GM18867 (cell line): Measurements from ENCODE around the gene ACTR3.
"Not testable (repeated sequence)": the region's sequence is repeated elsewhere in the genome, so short reads cannot be mapped to it uniquely, and the experiment has no call there.

Experiments used
- ATAC-seq: cut with Tn5 transposase; IDR thresholded peaks from one replicate; pipeline ENCODE4 v1.9.1; 2021; ENCODE audit warnings: mild to moderate bottlenecking, moderate library complexity; ENCODE audit not compliant: unreplicated experiment

ACTR3 gene

DNA sequence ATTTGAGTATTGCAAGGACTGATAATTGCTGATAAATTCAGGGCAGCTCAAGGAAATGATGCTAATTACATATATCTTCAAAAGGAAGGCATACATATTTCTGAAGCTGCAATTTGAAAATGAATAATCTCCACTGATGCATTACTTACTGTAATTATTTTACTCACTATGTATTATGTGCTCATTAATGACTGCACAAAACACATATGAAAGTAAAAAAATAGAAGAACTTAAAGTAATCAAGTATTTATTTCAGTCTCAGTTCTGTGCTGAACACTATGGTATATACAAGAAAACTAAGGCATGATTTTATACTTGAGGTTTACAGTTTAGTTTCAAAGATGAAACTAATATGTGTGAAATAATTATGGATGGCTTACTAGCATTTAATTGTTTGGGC is 9.3 kb downstream of the ACTR3 start:
- ATAC-seq = no peak

DNA sequence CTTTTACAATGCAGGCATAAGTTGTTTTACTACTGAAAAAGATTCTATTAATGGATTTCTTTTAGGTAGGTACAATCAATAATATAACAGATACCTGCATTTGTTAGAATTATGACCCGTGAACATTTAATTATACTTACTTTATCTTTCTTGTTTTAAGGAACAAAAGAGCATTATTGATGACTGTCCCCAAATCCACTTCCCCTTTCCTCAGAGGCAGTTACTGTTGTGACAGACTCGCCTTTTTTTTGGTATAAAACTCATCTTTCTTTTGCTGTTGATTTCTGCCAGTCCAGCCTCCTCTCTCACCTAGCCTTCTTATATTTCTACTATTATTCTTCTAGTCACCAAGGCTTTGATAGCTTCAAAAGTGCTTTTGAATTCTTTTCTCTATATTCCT is 12.1 kb downstream of the ACTR3 start:
- ATAC-seq = no peak

DNA sequence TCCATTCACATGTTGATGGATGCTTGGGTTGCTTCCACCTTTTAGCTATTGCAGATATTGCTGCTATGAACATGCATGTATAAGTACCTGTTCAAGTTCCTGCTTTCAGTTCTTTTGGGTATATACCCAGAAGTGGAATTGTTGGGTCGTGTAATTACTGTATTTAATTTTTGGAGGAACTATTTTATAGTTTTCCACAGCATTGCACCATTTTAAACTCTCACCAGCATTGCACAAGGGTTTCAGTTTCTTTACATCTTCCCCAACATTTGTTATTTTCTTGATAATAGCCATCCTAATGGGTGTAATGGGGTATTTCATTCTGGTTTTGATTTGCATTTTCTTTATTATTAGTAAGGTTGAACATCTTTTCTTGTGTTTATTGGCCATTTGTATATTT is 16.0 kb downstream of the ACTR3 start:
- no peak for ATAC-seq

DNA sequence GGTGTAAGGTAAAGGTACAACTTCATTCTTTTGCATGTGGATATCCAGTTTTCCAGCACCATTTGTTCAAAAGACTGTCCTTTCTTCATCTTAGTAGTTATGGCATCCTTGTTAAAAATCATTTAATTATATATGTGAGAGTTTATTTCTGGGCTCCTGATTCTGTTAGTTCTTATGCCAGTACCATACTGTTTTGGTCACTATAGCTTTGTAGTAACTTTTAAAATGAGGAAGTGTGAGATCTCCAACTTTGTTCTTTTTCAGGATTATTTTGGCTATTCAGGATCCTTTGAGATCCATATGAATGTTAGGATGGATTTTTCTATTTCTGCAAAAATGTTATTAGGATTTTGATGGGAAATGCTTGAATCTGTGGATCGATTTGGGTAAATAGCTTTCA is 16.8 kb downstream of the ACTR3 start:
- ATAC-seq = no peak

DNA sequence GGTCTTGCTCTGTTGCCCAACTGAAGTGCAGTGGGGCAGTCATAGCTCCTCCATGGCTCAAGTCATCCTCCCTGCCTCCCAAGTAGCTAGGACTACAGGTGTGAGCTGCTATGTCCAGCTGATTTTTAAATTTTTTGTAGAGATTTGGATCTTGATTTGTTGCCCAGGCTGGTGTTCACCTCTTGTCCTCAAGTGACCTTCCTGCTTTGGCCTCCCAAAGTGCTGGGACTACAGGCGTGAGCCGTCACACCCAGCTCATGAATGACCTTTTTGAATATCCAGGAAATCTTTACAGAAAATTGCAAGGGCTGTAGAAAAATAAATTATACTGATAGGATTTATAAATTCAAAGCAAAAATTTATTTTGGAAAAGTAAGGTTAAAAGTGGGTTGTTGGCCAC is 17.4 kb downstream of the ACTR3 start:
- no peak for ATAC-seq

DNA sequence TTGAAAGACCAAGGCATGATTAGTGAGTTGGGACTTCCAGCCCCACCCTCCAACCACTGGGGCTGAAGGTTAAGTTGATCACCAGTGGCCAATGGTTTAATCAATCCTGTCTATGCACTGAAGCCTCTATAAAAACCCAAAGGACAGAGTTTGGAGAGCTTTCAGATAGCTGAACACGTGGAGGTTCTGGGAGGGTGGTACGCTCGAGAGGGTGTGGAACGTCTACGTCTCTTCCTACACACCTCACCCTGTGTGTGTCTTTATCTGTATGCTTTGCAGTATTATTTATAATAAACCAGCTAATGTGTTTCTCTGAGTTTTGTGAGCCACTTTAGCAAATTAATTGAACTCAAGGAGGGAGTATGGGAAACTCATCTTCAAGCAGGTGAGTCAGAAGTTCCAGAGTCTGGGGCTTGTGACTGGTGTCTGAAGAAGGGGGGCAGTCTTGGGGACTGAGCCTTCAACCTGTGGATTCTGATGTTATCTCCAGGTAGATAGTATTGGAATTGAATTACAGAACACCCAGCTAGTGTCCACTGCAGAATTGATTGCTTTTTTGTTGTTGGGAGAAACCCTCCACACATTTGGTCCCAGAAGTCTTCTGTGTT is 20.3 kb downstream of the ACTR3 start:
- ATAC-seq = no peak

DNA sequence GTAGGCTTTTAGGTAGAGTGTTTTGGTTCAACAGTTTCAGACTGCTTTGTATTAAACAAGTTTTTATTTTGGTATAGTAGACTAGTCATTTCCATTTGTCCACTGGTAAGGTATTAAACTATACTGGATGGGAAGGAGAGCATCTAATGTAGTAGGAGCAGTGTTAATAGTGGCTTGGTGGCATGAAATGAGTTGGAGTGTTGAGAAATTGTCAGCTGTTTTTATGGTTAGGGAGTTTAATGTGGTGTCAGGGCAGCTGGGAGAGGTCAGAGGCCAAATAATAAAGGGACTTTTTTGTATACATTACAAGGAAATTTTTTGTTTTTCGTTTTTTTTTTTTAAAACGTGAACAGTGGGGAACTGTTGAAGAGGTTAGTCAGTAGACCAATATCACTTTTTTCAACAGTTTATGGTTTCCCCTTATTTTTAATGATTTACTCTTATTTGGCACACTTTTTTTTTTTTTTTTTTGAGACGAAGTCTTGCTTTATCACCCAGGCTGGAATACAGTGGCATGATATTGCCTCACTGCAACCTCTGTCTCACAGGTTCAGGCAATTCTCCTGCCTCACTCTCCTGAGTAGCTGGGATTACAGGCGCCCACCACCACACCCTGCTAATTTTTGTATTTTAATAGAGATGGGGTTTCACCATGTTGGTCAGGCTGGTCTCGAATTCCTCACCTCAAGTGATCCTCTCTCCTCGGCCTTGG is 21.2 kb downstream of the ACTR3 start:
- no peak for ATAC-seq

DNA sequence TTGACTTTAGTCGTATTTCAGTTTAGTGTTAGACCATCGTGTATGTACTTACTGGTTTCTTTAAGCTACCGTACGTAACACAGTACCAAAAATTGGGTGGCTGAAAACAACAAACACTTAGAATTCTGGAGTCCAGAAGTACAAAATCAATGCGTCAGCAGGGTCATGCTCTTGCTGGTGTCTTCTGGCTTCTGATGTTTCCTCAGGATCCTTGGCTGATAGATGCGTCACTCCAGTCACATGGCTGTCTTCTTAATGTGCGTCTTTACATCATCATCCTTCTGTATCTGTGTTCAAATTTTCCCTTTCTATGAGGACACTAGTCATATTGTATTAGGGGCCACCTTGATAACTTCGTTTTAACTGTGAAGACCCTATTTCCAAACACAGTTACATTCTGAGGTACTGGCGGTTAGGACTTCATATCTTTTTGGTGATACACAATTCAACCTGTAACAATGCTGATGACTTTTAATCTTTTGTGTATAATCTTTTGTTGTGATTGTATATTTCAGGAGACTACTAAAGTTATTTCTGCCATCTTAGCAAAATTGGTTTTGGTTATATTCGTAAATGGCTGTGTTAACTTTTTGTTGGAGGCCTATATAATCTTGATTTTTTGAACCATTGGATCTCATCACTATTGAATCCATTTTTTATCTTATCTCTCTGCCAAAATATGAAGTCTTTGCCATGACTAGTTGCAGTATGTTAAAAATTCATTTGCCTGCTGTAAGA is 25.4 kb downstream of the ACTR3 start:
- ATAC-seq = no peak

DNA sequence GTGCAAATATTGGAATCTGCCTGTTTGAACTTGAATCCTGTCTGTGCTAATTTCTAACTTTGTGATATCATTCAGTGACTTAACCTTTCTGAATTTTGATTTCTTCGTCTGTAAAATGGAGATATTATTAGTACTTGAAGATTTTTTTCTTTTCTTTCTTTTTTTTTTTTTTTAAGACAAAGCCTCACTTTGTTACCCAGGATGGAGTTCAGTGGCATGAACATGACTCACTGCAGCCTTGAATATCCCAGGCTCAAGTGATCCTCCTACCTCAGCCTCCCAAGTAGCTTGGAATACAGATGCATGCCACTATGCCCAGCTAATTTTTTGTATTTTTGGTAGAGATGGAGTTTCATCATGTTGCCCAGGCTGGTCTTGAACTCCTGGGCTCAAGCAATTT is 28.3 kb downstream of the ACTR3 start:
- ATAC-seq = no peak

DNA sequence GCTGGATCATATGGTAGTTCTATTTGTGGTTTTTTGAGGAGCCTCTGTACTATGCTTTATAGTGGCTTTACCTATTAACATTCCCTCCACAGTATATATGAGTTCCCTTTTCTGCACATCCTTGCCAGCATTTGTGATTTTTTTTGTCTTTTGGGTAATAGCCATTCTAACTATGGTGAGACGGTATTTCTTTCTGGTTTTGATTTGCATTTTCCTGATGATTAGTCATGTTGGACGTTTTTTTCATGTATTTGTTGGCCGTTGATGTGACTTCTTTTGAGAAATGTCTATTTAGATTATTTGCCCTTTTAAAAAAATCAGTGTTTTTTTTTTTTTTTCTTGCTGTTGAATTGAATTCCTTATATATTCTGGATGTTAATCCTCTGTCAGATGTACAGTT is 31.1 kb downstream of the ACTR3 start:
- ATAC-seq = no peak

DNA sequence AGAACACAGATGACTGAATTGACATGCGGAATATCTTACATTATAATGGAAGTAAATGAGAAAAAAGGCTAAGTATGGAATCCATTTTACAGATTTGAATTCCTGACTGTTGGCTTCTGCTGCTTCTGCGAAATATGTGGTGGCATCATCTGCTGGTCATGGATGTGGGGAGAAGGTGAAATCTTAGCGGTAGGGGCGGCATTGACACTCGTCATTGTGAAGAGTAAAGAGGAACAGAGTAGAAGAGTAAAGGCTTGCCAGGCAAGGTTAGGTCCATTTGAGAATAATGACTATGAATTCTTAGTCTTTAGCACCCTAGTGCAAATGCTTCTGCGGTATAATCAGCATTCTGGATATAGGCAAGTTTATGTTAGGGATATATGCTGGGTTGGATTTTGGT is 32.4 kb downstream of the ACTR3 start:
- ATAC-seq = no peak

DNA sequence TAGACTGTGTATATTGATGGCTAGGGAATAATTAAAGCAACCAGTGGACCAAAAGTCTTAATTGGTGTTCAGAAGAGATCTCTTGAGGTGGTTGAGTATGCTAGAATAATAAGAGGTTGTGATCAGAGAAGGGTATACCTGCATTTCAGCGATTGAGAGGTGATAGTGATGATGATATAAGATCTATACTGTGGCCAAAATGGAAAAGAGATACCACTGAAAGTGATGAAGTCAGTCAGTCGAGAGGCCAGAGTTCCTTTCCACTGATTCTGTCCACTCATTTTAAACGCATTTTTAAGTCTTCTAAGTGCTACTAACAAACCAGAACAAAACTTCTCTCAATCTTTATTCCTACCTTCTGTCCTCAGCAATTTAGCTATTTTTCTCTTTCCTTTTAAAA is 32.9 kb downstream of the ACTR3 start:
- no peak for ATAC-seq

DNA sequence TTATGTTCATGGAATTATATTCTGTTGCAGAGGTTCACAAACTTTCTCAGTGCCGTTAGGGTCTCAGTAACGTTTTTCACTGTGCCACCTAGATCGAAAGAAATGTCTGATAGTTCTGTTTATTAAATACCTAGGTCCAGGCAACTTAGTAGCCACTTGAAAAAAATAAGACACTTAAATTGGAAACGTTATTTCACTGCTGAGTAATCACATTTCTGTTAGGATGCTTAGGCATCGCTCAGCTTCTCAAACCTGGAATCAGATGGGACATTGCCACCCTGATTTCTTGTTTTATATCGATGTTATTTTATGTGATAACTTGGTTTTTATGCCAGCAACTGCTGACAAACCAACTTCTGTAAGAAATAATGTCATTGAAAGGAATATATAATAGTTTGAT is 36.0 kb downstream of the ACTR3 start:
- no peak for ATAC-seq

DNA sequence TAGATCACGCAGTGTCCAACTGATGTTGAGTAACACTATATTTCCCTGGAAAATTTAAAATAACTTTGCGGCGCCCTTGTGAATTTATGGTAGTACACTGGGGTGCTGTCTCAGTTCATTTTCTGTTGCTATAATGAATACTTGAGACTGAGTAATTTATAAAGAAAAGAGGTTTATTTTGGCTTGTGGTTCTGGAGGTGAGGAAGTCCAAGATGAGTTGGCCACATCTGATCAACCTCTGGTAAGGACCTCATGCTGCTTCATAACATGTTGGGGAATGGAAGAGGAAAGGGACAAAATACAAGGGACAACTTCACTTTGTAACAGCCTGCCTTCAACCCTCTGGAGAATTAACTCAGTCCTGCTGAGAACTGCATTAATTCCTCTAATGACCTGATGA is 36.4 kb downstream of the ACTR3 start:
- ATAC-seq = no peak

DNA sequence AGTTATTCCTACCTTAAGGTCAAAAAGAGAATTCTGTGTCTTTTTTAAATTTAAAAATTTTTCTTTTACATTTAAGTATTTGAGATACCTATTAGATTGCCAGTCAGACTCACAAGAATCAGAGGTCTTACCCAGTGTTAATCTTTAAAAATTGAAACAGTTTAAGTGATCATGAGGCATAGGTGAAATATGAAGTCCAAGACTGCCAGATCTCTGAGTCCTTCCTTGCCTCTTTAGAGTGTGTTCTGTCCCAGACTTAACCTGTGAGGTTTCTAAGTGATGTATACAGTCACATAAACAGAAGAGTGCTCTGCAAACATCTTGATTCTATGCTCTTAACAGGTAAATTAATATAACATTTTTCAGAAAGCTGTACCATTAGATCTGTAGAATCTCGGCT is 40.6 kb downstream of the ACTR3 start:
- no peak for ATAC-seq

DNA sequence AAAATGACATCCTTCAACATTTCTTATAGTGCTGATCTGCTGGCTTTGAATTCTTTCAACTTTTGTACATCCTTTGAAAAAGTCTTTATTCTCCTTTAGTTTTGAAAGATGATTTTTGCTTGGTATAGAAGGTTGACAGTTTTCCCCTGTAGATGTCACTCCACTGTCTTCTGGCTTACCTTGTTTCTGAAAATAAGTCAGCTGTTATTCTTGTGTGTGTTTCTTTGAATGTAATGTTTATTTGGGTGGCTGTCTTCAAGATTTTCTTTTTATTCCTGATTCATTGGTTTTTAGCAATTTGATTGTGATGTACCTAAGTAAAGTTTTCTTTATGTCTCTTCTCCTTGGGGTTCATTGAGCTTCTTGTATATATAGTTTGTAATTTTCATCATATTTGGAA is 47.6 kb downstream of the ACTR3 start:
- ATAC-seq = no peak

DNA sequence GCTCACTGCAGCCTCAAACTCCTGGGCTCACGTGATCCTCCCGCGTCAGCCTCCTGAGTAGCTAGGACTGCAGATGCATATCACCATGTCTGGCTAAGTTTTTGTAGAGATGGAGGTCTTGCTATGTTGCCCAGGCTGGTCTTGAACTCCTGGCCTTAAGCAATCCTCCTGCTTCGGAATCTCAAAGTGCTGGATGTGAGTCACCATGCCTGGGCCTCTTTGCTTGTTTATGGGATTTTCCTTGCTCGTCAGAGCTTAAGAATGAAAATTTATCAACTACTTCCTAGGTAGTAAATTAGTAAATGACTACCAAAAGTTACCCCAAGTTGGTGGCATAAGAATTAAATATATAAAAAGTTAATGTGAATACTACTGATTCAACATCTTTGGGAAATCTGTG is 51.0 kb downstream of the ACTR3 start:
- ATAC-seq = no peak

DNA sequence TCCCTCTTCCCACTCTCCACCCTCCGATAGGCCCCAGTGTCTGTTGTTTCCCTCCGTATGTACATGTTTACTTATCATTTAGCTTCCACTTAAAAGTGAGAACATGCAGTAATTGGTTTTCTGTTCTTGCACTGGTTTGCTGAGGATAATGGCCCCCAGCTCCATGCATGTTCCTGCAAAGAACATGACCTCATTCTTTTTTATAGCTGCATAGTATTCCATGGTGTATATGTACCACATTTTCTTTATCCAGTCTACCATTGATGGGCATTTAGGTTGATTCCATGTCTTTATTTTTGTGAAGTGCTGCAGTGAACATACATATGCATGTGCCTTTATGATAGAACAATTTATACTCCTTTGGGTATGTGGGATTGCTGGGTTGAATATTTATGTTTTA is 55.9 kb downstream of the ACTR3 start:
- ATAC-seq = not testable (repeated sequence)

DNA sequence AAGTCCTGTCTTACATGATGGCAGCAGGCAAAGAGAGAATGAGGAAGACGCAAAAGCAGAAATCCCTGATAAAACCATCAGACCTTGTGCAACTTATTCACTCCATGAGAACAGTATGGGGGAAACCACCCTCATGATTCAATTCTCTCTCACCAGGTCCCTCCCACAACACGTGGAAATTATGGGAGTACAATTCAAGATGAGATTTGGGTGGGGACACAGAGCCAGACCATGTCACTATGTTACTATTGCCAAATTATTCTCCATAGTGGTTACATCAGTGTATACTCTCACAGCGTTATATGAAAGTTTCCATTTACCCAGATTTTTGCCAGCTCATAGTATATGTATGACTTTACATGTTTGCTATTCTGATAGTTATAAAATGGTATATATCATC is 61.0 kb downstream of the ACTR3 start:
- ATAC-seq = not testable (repeated sequence)

DNA sequence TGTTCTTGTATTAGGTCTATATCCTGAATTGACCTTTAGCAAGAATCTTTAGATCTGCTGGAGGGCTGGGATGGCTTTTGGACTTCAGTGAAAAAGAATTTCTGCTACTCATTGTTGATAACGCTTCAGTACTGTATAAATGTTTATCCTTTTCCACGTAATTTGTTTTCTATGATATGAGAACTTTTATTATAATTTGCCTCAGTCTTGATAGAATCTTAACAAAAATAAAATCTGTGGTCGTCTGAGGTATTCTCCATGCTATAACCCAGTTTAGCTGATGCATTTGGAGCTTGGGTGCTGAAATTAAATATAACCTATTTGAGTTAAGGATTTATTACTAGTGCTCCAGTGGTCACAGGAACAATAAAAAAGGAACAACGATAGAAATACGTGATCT is 71.1 kb downstream of the ACTR3 start:
- ATAC-seq = no peak

DNA sequence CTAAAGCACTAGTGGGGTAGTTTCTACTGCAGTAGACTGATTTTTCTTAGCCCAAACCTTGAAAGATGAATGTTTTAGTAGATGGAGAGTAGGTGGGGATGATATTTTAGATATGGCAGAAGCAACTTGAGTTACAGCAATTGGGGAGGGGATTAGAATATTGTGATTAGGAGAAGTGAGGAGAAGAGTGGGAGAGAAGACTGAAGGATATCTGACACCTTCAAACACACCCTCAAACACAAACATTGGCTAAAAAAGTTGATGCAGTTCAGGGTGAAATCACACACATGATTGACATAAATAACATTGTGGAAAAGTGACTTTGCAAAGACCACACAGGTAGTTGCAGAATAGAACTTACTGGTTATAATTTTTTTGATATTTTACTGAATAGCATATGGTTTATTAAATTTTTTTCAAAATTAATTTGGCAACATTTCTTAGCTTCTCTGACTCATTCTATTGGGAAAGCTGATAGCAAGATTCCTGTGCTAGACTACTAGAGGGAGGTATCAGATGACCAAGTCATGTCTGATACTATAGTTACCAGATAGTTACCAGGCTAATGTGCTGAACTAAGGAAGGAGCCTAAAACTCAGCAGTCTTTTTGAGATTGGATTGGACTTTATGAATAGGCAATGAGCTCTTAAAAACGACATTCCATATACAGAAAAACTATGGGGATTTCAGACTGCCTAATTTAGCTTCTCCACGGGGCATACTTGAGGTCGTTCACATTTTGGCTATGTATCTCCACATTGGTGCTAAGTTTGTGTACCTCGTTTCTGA is 73.0 kb downstream of the ACTR3 start:
- no peak for ATAC-seq

DNA sequence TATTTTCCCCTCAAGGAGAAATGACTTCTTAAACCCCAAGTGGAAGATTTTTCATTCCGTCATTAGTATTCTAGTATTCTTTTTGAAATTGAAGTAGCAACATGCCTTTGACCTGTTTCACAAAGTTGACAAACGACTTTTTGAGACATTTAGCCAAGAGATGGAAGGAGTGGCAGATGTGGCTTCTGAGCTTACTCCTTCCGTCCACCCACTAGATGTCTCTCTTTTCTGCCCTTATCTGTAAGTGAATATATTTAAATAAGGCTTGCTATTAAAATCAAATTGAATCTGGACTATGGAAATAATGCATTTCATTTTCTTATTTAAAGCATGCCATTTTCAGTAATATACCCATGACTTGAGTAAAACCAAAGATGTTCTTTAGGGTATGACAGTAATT is 74.1 kb downstream of the ACTR3 start:
- ATAC-seq = no peak
